Coronary artery (tissue), 2 donors: Measurements from ENCODE around the gene TECPR1.

Source experiments
- DNase-seq: peaks from one replicate; pipeline ENCODE4 v3.0.0-alpha.2; 2017; ENCODE audit warnings: low spot score
- H3K27ac ChIP-seq, 2 donors: fragments of 200-600 bp; sonication (generic); one replicate each; pipeline ENCODE4 v1.5.1; 2016 to 2019
- H3K4me3 ChIP-seq: fragments of 200-600 bp; sonication (generic); 2 replicates; pipeline ENCODE4 v1.5.1; 2016; ENCODE audit warnings: mild to moderate bottlenecking, moderate library complexity
- TF ChIP-seq, protein P1 (sequence below): fragments of 200-600 bp; sonication (generic); IDR thresholded peaks from one replicate; pipeline ENCODE4 v1.5.1; 2019; ENCODE audit warnings: antibody characterized with exemption

Gene TECPR1

DNA sequence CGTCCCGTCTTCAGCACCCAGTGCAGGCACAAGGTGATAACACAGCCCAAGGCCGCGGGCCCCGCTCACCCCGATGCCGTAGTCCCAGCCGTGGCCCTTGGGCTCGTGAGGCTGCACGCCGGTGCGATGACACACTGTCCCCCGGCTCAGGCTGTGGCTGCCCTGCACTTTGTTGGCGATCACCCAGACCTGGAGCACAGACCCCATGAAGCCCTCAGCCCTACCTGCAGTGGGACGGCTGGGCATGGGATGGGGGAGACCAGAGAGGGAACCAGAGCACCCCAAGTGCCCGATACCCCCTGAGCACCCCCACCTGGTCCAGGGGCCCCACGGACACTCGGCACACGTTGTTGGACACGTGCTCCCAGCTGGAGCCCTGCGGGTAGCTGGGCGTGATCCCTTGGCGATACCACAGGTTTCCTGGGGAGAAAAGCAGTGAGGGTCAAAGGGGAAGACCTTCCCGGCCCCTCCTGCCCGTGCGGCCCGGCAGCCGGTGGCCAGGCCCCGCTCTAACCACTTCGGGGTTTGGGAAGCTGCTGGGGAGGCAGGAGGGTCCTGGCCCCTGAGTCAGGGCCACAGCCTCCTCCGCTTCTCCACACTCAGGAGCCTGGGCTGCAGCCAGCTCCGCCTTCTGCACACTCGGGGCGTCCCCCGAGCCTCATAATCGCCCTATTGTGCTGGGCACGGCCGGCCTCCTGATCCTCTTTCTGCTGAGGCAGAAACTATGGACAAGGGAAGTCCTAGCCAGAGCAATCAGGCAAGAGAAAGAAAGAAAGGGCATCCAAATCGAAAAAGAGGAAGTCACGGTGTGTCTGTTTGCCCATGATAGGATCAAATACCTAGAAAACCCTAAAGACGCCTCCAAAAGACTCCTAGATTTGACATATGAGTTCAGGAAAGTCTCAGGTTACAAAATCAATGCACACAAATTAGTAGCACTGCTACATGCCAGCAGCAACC lies 34.1 kb downstream of the TECPR1 start:
- H3K27ac ChIP-seq: no peak overlapping the region
- TF ChIP-seq, protein P1, sequence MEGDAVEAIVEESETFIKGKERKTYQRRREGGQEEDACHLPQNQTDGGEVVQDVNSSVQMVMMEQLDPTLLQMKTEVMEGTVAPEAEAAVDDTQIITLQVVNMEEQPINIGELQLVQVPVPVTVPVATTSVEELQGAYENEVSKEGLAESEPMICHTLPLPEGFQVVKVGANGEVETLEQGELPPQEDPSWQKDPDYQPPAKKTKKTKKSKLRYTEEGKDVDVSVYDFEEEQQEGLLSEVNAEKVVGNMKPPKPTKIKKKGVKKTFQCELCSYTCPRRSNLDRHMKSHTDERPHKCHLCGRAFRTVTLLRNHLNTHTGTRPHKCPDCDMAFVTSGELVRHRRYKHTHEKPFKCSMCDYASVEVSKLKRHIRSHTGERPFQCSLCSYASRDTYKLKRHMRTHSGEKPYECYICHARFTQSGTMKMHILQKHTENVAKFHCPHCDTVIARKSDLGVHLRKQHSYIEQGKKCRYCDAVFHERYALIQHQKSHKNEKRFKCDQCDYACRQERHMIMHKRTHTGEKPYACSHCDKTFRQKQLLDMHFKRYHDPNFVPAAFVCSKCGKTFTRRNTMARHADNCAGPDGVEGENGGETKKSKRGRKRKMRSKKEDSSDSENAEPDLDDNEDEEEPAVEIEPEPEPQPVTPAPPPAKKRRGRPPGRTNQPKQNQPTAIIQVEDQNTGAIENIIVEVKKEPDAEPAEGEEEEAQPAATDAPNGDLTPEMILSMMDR: no peak

DNA sequence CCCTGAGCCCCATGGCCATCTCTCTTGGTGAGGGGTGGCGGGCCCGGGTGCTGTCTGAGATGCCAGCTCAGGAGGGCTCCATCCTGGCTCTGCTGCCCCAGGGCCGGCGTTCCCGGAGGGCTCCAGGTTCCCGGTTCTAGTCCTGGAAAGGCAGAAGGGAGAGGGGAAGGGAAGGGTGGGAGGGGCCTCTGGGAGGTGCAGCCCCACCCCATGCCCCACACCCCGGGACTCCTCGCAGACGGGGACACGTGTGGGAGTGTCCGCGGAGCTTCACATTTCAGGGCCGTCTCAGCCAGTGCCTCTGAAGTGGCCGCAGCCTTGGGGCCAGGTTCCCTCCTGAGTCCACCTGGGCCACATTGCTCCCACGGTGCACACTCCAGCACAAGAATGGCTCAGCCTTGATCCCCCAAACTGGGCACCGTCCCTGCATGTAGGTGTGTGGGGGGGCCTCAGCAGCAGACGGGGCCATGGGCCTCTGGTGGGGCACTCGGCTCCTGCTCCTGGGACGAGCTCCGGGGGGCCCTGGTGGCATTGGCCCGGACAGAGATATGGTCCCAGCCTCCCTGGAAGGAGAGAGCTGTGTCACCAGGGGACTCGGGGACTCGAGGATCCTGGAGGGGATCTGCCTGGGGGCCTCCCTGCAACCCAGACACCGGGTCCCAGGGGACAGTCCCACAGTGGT lies 35.0 kb downstream of the TECPR1 start:
- Histone ChIP-seq H3K27ac (no peak overlapping the region), H3K4me3 (no peak overlapping the region)
- TF ChIP-seq, protein P1: no peak
- no peak for DNase-seq

More for the DNA sequence above, 34.1 kb downstream of the TECPR1 start:
- H3K4me3 ChIP-seq: no peak overlapping the region
- no peak for DNase-seq

DNA sequence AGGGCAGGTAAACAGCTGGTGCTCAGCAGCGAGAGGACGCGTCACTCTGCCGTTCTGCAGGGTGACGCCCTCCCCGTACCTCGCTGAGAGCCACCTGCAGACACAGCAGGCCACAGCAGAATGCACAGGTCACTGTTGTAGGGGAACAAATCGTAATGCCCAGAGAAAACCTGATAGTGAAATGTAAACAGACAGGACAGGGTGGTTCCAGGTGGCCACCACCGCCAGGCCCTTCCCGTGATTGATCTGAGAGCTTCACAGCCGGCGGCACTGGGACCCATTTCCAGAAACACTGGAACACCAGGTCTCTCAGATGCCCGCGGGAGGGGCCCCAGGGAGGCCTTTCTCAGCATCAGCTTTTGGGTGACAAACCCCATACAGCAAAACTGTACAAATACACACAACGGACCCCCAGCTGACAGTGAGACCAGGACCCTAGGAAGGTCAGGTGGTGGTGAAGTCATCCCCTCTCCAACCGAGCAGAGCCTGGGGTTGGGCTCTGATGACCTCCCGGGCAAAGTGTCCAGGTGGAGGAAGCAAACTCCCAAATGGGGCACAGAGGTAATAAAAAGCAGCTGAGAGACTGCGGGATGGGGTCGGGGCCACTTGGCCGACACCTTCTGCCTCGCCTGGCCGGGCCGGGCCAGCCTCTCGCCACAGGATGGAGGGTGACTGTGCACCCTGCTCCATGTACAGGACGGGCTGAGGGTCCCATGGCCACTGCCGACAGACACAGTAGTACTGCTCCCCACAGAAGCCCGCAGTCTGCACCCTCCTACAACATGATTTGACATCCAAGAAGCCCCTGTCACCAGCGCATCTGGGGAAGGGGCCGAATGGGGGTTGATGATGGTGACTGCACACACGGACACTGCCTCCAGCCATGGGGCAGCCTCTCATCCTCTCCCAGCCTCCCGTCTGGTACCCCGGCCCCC lies 36.2 kb downstream of the TECPR1 start:
- no peak for DNase-seq
- no peak overlapping the region for H3K27ac ChIP-seq

DNA sequence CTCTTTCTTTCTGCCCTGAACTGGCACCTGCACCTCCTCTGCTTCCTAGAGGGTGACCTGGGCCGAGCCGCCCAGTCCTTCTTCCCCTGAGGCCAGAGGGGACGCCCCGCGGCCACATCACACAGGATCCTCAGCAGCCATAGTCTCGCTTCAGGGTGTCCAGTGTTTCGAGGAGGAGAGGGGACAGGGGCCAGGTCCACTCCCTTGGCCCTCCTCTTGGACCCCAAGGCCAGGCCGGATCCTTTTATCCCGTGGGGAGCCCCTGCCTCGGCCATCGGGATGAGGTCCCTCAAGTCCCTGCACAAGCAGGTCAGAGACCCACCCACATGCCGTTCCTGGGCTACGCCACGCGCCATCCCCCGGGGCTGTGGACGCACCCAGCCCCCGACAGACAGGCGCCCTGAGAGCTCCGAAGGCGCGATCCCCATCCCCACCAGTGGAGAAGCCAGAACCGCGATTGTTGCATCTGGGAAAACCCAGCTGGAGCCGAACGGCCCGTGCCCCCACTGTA lies 37.2 kb downstream of the TECPR1 start:
- Histone ChIP-seq H3K27ac (no peak overlapping the region), H3K4me3 (no peak overlapping the region)
- TF ChIP-seq, protein P1: no peak
- no peak for DNase-seq

More for the DNA sequence above, 36.2 kb downstream of the TECPR1 start:
- no peak overlapping the region for H3K4me3 ChIP-seq
- TF ChIP-seq, protein P1: no peak

DNA sequence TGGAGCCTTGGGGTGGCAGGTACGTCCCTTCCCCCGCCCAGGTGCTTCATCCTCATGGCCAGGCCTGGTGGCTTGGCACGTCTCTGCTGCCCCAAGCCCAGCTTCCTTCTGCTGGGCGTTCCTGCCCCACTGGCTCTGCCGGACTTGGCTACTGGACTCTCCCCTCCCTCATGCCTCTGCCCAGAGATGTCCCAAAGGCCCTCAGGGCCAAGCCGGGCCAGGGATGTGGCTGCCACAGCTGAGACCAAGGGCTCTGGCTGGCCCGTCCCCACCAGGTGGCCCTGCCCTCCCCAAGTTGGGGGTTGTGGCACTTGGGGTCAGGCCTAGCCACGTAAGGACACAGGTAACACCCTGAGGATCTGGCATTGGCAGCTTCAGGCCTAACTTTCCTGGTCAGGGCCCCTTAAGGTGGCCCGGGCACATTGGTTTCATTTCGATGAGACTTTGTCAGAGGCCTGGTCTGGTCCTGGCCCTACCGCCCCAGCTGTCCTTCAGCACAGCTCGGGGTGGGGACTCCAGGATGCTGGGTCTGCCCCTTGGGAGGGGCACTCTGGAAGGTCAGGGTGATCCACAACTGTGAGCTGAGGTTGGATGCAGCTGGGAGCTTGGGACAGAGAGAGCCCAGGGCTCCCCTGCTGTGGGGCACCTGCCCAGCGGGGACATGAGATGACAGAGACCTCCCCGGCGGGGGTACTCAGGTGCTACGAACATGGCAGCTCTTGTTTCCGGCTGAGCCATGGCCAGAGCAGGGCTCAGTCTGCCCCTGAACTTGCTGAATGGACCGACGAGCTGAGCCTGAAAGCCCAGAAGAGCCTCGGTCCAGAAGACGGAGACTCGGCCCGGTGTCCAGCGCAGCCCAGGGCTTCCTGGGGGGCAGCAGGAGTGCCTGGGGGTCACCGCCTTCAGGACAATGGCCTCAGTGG lies 37.9 kb downstream of the TECPR1 start:
- Histone ChIP-seq H3K4me3 (no peak overlapping the region), H3K27ac (no peak overlapping the region)
- TF ChIP-seq, protein P1: no peak
- DNase-seq: no peak
